Measurements from ENCODE around the gene PLOD1. TPM values are rescaled to one million over a fixed set of nuclear protein-coding genes. Genes with fewer than 3 reads are reported as not detected.

The PLOD1 gene
- total RNA-seq (1 to 10 TPM; 2.6 to 6.9 (median 4.6) TPM), total RNA-seq (0.58 to 33.3 (median 4.0) reads per million in 29 experiments)
- total RNA-seq (2013) = 10.1 TPM

DNA sequence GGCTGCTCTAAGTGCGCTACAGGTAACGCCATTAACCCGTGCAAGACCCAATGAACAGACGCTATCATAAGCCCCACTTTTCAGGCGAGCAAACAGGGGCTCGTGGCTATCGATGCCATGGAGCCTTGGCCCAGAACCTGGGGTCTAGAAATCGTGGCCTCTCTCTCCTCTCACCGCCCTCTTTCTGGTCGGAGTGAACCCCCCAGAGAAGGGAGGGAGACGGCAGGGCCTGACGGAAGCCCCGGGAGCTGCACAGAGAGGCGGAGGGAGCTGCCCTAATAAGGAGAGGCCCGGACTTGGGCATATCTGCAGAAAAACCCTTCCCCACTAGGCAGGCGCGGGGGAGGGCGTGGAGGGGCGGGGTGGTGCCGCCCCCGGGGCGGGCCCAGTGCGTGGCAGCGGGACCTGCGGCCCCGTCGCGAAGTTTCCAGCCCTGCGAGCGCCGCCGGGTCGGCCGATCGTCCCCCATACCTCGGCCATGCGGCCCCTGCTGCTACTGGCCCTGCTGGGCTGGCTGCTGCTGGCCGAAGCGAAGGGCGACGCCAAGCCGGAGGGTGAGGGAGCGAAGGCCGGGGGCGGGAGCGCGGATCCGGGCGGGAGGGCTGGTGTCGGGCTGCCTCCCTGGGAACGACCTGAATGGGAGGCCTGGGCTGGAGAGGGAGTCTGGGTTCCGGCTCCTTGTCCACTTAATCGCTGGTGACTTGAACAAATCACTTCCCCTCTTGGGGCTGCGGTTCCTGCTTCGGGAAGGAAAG, at the start of gene PLOD1:
Gene PLOD1, plus strand, starts transcription at position 416 of the 755 bp plus-strand sequence. Its CDS starts 63 bp downstream, at position 479.
- no peak within 1 kb of the TSS for H3K27ac ChIP-seq (ENCODE audit: low read length)
- H3K9me3 ChIP-seq = no peaks in the 10 kb centered on the region
- Mint-ChIP-seq H3K4me3 (peak within 1 kb of the TSS; percentile 70 to 82 (median 78)), H3K27ac (peak within 1 kb of the TSS in 1 of 2 donors; percentile 72), H3K36me3 (no peaks in the 10 kb centered on the region), H3K9me3 (no peaks in the 10 kb centered on the region), H3K27me3 (no peaks in the 10 kb centered on the region), H3K4me1 (peaks cover 0 to 7% (median 5%) of the 10 kb centered on the region in 3 donors)
- ChIA-PET CTCF (interaction anchor here in 1 of 2 donors (1.0 kb wide), 1 partner anchor 27 kb away, joined by 3 read pairs; no protein-coding TSS in a partner anchor), POLR2A (interaction anchor here in 1 of 2 donors (0.7 kb wide), 1 partner anchor 311 kb away, joined by 5 read pairs; no protein-coding TSS in a partner anchor)
- H3K36me3 ChIP-seq (ENCODE audit: control insufficient read depth in 2 of 2, extremely low read depth in 1 of 2, insufficient read depth in 1 of 2, low read length in 1 of 2) = no peaks in the 10 kb centered on the region
- WGBS (ENCODE audit: insufficient coverage) = 1% methylated on average over 40 of the region's 55 CpGs
- DNase-seq (peak; percentile 63 to 91 (median 82)), ATAC-seq (replicated peaks in 1 of 4) (peak; percentile 100)
- peak within 1 kb of the TSS; percentile 60 to 68 for H3K4me3 ChIP-seq (ENCODE audit: control insufficient read depth in 1 of 2, extremely low read depth in 1 of 2, low read length in 1 of 2)
- peaks cover 9 to 17% of the 10 kb centered on the region in 2 experiments for H3K4me1 ChIP-seq (ENCODE audit: control insufficient read depth in 1 of 2, extremely low read depth in 1 of 2, insufficient read depth in 2 of 2, low read length in 2 of 2)
- peaks cover 0 to 2% of the 10 kb centered on the region in 2 experiments for H3K27me3 ChIP-seq (replicated peaks in 1 of 2; ENCODE audit: control insufficient read depth in 2 of 2, extremely low read depth in 1 of 2, insufficient read depth in 2 of 2, low read length in 1 of 2)

GRCh38 chr1:11885916-11886315, 48.6 kb upstream of the PLOD1 start:
- Mint-ChIP-seq H3K4me3 (no peak overlapping the region), H3K4me1 (no peaks in the 10 kb centered on the region), H3K9me3 (no peaks in the 10 kb centered on the region), H3K27ac (no peak overlapping the region), H3K27me3 (peaks cover 13 to 19% of the 10 kb centered on the region in 2 donors), H3K36me3 (no peaks in the 10 kb centered on the region)
- DNase-seq (no peak), ATAC-seq (replicated peaks in 1 of 4) (no peak)
- ChIA-PET CTCF (no interaction called here), POLR2A (no interaction called here)
- WGBS (ENCODE audit: insufficient coverage) = 85% methylated on average over 4 of the region's 6 CpGs
- Histone ChIP-seq H3K4me1 (ENCODE audit: control insufficient read depth in 1 of 2, extremely low read depth in 1 of 2, insufficient read depth in 2 of 2, low read length in 2 of 2) (peaks cover 0 to 4% of the 10 kb centered on the region in 2 experiments), H3K36me3 (ENCODE audit: control insufficient read depth in 2 of 2, extremely low read depth in 1 of 2, insufficient read depth in 1 of 2, low read length in 1 of 2) (no peaks in the 10 kb centered on the region), H3K9me3 (no peaks in the 10 kb centered on the region), H3K27ac (ENCODE audit: low read length) (no peak overlapping the region), H3K27me3 (replicated peaks in 1 of 2; ENCODE audit: control insufficient read depth in 2 of 2, extremely low read depth in 1 of 2, insufficient read depth in 2 of 2, low read length in 1 of 2) (peaks cover 0 to 43% of the 10 kb centered on the region in 2 experiments), H3K4me3 (ENCODE audit: control insufficient read depth in 1 of 2, extremely low read depth in 1 of 2, low read length in 1 of 2) (no peak overlapping the region)

DNA sequence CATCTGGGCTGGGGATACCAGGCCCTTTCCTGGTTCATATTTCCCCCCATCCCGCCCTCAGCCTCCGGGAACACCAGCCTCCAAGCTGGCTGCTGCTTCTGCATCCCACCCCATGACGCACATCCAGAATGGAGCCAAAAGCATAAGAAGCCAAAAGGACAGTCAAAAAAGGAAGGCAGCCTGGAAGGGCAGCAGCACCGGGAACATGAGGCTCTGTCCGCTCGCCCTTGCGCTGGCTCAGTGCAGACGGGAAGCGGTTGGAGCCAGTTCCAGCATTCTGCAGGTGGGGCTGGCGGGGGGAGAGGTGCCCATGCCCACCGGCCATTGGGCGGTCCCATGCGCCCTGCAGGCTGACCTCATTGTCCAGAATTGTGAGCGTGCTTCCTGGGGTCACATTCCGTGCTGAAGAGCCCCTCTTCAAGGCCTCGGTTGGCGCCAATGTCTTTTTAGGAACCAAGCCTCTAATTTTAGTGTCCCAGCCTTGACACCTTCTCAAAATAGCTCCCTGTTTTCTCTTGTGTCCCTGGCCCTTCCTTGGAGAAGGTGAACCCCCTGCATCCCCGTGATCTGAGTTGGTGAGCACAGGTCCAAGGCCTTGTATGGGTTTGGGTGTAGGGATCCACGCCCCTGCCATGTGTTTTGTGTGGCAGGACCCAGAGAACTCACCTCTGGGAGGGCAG, 47.4 kb upstream of the PLOD1 start:
- Mint-ChIP-seq H3K36me3 (no peaks in the 10 kb centered on the region), H3K4me1 (no peaks in the 10 kb centered on the region), H3K4me3 (no peak overlapping the region), H3K27me3 (peaks cover 5 to 20% of the 10 kb centered on the region in 2 donors), H3K27ac (no peak overlapping the region), H3K9me3 (no peaks in the 10 kb centered on the region)
- no peaks in the 10 kb centered on the region for H3K36me3 ChIP-seq (ENCODE audit: control insufficient read depth in 2 of 2, extremely low read depth in 1 of 2, insufficient read depth in 1 of 2, low read length in 1 of 2)
- WGBS (ENCODE audit: insufficient coverage) = 93% methylated on average over 15 of the region's 19 CpGs
- POLR2A ChIA-PET = no interaction called here
- peaks cover 0 to 39% of the 10 kb centered on the region in 2 experiments for H3K27me3 ChIP-seq (replicated peaks in 1 of 2; ENCODE audit: control insufficient read depth in 2 of 2, extremely low read depth in 1 of 2, insufficient read depth in 2 of 2, low read length in 1 of 2)
- ATAC-seq (replicated peaks in 1 of 4) (no peak), DNase-seq (no peak)
- H3K4me1 ChIP-seq (ENCODE audit: control insufficient read depth in 1 of 2, extremely low read depth in 1 of 2, insufficient read depth in 2 of 2, low read length in 2 of 2) = peaks cover 0 to 4% of the 10 kb centered on the region in 2 experiments
- H3K27ac ChIP-seq (ENCODE audit: low read length) = no peak overlapping the region
- H3K9me3 ChIP-seq = no peaks in the 10 kb centered on the region
- H3K4me3 ChIP-seq (ENCODE audit: control insufficient read depth in 1 of 2, extremely low read depth in 1 of 2, low read length in 1 of 2) = no peak overlapping the region
- CTCF ChIA-PET = no interaction called here

- H3K27me3 ChIP-seq (replicated peaks in 1 of 2; ENCODE audit: control insufficient read depth in 2 of 2, extremely low read depth in 1 of 2, insufficient read depth in 2 of 2, low read length in 1 of 2) = peaks cover 0 to 39% of the 10 kb centered on the region in 2 experiments
- no peak for ATAC-seq (replicated peaks in 1 of 4)
- H3K9me3 ChIP-seq = no peaks in the 10 kb centered on the region
- CTCF ChIA-PET = interaction anchor here in 1 of 2 donors (0.6 kb wide), 1 partner anchor 1572 kb away, joined by 5 read pairs; no protein-coding TSS in a partner anchor
- POLR2A ChIA-PET = no interaction called here
- H3K4me1 Mint-ChIP-seq = no peaks in the 10 kb centered on the region
- 79% methylated on average over 7 of the region's 7 CpGs for WGBS (ENCODE audit: insufficient coverage)
- H3K27ac Mint-ChIP-seq = no peak overlapping the region
- no peak overlapping the region for H3K4me3 ChIP-seq (ENCODE audit: control insufficient read depth in 1 of 2, extremely low read depth in 1 of 2, low read length in 1 of 2)
- H3K4me1 ChIP-seq (ENCODE audit: control insufficient read depth in 1 of 2, extremely low read depth in 1 of 2, insufficient read depth in 2 of 2, low read length in 2 of 2) = peaks cover 0 to 4% of the 10 kb centered on the region in 2 experiments
- DNase-seq = no peak
- no peaks in the 10 kb centered on the region for H3K36me3 ChIP-seq (ENCODE audit: control insufficient read depth in 2 of 2, extremely low read depth in 1 of 2, insufficient read depth in 1 of 2, low read length in 1 of 2)
- peaks cover 4 to 24% of the 10 kb centered on the region in 2 donors for H3K27me3 Mint-ChIP-seq
- no peak overlapping the region for H3K27ac ChIP-seq (ENCODE audit: low read length)
- H3K36me3 Mint-ChIP-seq = no peaks in the 10 kb centered on the region
- H3K9me3 Mint-ChIP-seq = no peaks in the 10 kb centered on the region
- H3K4me3 Mint-ChIP-seq = no peak overlapping the region
Observed at GRCh38 chr1:11887666-11888007, 46.9 kb upstream of the PLOD1 start.

DNA sequence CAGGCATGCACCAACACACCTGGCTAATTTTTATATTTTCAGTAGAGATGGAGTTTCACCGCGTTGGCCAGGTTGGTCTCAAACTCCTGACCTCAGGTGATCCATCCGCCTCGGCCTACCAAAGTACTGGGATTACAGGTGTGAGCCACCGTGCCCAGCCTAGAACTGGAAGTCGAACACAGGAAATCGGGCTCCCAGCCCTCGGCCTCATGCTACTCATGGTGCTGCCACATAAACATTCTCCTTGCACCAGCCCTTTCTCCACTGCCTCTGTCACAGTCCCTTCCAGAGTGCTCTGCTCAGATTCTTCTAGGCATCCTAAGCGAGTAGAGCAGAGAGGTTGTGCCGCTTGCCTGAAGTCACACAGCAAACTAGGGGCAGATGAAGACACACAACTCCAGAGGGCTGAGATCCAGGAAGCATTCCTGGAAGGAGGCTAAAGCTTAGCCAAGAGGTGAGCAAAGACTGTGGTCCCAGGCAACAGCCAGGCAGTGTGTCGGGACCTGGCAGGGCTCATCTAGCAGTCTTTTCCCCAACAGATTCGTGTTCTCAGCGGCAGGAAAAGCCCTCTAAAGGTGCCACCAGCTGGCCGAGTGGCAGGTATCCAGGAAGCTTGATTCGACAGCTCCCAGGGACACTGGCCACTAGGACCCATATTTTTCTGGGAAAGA, 46.2 kb upstream of the PLOD1 start:
- Mint-ChIP-seq H3K4me3 (no peak overlapping the region), H3K27ac (no peak overlapping the region), H3K4me1 (no peaks in the 10 kb centered on the region), H3K27me3 (peaks cover 4 to 21% of the 10 kb centered on the region in 2 donors), H3K36me3 (no peaks in the 10 kb centered on the region), H3K9me3 (no peaks in the 10 kb centered on the region)
- Histone ChIP-seq H3K27ac (ENCODE audit: low read length) (no peak overlapping the region), H3K4me1 (ENCODE audit: control insufficient read depth in 1 of 2, extremely low read depth in 1 of 2, insufficient read depth in 2 of 2, low read length in 2 of 2) (no peaks in the 10 kb centered on the region), H3K27me3 (replicated peaks in 1 of 2; ENCODE audit: control insufficient read depth in 2 of 2, extremely low read depth in 1 of 2, insufficient read depth in 2 of 2, low read length in 1 of 2) (peaks cover 0 to 35% of the 10 kb centered on the region in 2 experiments), H3K36me3 (ENCODE audit: control insufficient read depth in 2 of 2, extremely low read depth in 1 of 2, insufficient read depth in 1 of 2, low read length in 1 of 2) (no peaks in the 10 kb centered on the region), H3K4me3 (ENCODE audit: control insufficient read depth in 1 of 2, extremely low read depth in 1 of 2, low read length in 1 of 2) (no peak overlapping the region), H3K9me3 (no peaks in the 10 kb centered on the region)
- 75% methylated on average over 10 of the region's 15 CpGs for WGBS (ENCODE audit: insufficient coverage)
- ChIA-PET CTCF (interaction anchor here in 1 of 2 donors (0.6 kb wide), 1 partner anchor 1573 kb away, joined by 5 read pairs; no protein-coding TSS in a partner anchor), POLR2A (no interaction called here)
- no peak for DNase-seq
- ATAC-seq (replicated peaks in 1 of 4) = no peak

- Histone ChIP-seq H3K27ac (ENCODE audit: low read length) (no peak overlapping the region), H3K4me3 (ENCODE audit: control insufficient read depth in 1 of 2, extremely low read depth in 1 of 2, low read length in 1 of 2) (no peak overlapping the region), H3K4me1 (ENCODE audit: control insufficient read depth in 1 of 2, extremely low read depth in 1 of 2, insufficient read depth in 2 of 2, low read length in 2 of 2) (no peaks in the 10 kb centered on the region), H3K9me3 (no peaks in the 10 kb centered on the region), H3K36me3 (ENCODE audit: control insufficient read depth in 2 of 2, extremely low read depth in 1 of 2, insufficient read depth in 1 of 2, low read length in 1 of 2) (no peaks in the 10 kb centered on the region), H3K27me3 (replicated peaks in 1 of 2; ENCODE audit: control insufficient read depth in 2 of 2, extremely low read depth in 1 of 2, insufficient read depth in 2 of 2, low read length in 1 of 2) (peaks cover 0 to 34% of the 10 kb centered on the region in 2 experiments)
- Mint-ChIP-seq H3K27me3 (peaks cover 5 to 26% of the 10 kb centered on the region in 2 donors), H3K9me3 (no peaks in the 10 kb centered on the region), H3K36me3 (no peaks in the 10 kb centered on the region), H3K4me3 (no peak overlapping the region), H3K27ac (no peak overlapping the region), H3K4me1 (peaks cover 0 to 2% (median 0%) of the 10 kb centered on the region in 3 donors)
- 60% methylated on average over 1 of the region's 3 CpGs for WGBS (ENCODE audit: insufficient coverage)
- CTCF ChIA-PET = no interaction called here
- POLR2A ChIA-PET = no interaction called here
- ATAC-seq (replicated peaks in 1 of 4) (no peak), DNase-seq (no peak)
Observed at GRCh38 chr1:11888877-11889208, 45.7 kb upstream of the PLOD1 start.

Measured in T-cell (primary cell).